ENCODE measurements around the gene TCN1. TPM values are rescaled to one million over a fixed set of nuclear protein-coding genes. Genes with fewer than 3 reads are reported as not detected.

TCN1 gene
- total and polyA plus RNA-seq, 9 of the 15 experiments (the other 6 are each of a cell fraction or from before 2014, with no cell fraction given), result 0.63 to 25.9 (median 8.0) TPM

DNA sequence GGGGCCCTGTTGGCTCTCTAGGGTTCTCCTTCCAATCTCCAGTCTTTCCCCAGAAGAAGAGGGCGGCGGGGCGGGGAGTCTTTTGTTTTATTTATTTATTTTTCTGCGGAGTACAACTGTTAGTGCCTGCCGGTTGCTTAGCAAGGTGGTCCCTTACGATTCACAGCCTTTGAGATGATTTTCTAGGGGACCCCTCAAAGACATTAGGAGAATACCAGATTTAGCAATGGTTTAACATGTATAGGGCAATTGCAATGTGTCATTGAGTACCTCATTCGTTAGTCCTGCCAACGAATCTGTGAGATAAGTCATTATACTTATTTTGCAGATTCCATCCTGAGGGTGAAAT, 55.4 kb downstream of the TCN1 start:
- in situ Hi-C loops (cut with MboI), result no loop called here
- BruUV-seq (replicated peaks), result no TSS peak
- 3% methylated on average over 8 of the region's 8 CpGs for WGBS (ENCODE audit: insufficient coverage, low coverage, missing lambda C conversion rate)
- no peak for ATAC-seq
- Histone ChIP-seq H3K79me2 (ENCODE audit: control insufficient read depth, insufficient read depth, low read length) (peaks cover 37% of the 10 kb centered on the region), H4K20me1 (replicated peaks; ENCODE audit: control insufficient read depth, insufficient read depth, low read length) (no peaks in the 10 kb centered on the region), H3K4me1 (replicated peaks in 1 of 2; ENCODE audit: control insufficient read depth in 2 of 2, insufficient read depth in 2 of 2, low read length in 2 of 2) (peaks cover 7 to 15% of the 10 kb centered on the region in 2 experiments; a peak in 4 of 5 replicates), H3K9me1 (ENCODE audit: control insufficient read depth, insufficient read depth, low read length) (no peaks in the 10 kb centered on the region), H3K9me3 (replicated peaks; ENCODE audit: control insufficient read depth, insufficient read depth, low read depth, low read length) (no peaks in the 10 kb centered on the region), H3K4me3 (peak overlapping the region; percentile 98), H3K27ac (ENCODE audit: extremely low read depth, low read depth, low read length) (peak overlapping the region; percentile 94), H3K4me2 (ENCODE audit: insufficient read depth, low read length) (peak overlapping the region; percentile 92), H3K9ac (ENCODE audit: insufficient read depth in 1 of 2, low read depth in 2 of 2, low read length in 2 of 2) (peak overlapping the region; percentile 97 to 100; a peak in 3 of 4 replicates), H2AFZ (ENCODE audit: low read depth, low read length) (peak overlapping the region; percentile 96), H3K36me3 (ENCODE audit: control insufficient read depth, insufficient read depth, low read length) (peaks cover 34% of the 10 kb centered on the region), H3K27me3 (ENCODE audit: control insufficient read depth in 2 of 2, insufficient read depth in 2 of 2, low read length in 2 of 2) (no peaks in the 10 kb centered on the region)
- ChIA-PET CTCF (ENCODE audit: low intra/inter-chr PET ratio) (interaction anchor here (0.6 to 1.2 kb wide), 2 partner anchors 57 to 307 kb away, joined by 3 to 6 read pairs; no protein-coding TSS in a partner anchor), POLR2A (interaction anchor here (0.8 to 2.0 kb wide), 2 partner anchors 10 to 56 kb away, joined by 3 to 12 read pairs; partner anchors contain the start of gene STX3)
- DNase-seq (ENCODE audit: extremely low read depth in 1 of 4, low spot score in 3 of 4), result no peak
- no peak for FAIRE-seq
- intact Hi-C loops (cut with micrococcal nuclease), result loop anchor here (5.0 to 10.0 kb wide), 2 partner anchors 381 to 524 kb away; no protein-coding TSS in a partner anchor
- TF ChIP-seq POLR2AphosphoS2 (IDR thresholded peaks at IDR 0.05; ENCODE audit: low read length) (no peak), NFRKB (IDR thresholded peaks at IDR 0.05; ENCODE audit: low read depth) (0 out of 2 replicates have a peak, but pooled peaks have one; percentile 16), TAF9B (IDR thresholded peaks at IDR 0.05; ENCODE audit: partially characterized antibody) (no peak), ZNF551 (CRISPR knock-in tag; IDR thresholded peaks at IDR 0.05) (no peak), POLR3A (IDR thresholded peaks at IDR 0.05; ENCODE audit: borderline replicate concordance, extremely low read depth, insufficient read depth, insufficient read length) (no peak), ZNF282 (CRISPR knock-in tag; IDR thresholded peaks at IDR 0.05) (no peak), MED1 (CRISPR knock-in tag; IDR thresholded peaks at IDR 0.05; ENCODE audit: borderline replicate concordance) (no peak), ETV1 (tag; conservative IDR thresholded peaks at IDR 0.05; ENCODE audit: low read depth) (no peak), NCOA2 (IDR thresholded peaks at IDR 0.05; ENCODE audit: partially characterized antibody in 2 of 2) (peak in 1 of 2 experiments; percentile 68), ZNF507 (tag; conservative IDR thresholded peaks at IDR 0.05) (no peak), TOE1 (IDR thresholded peaks at IDR 0.05; ENCODE audit: borderline replicate concordance) (no peak), TOE1 (CRISPR knock-in tag; IDR thresholded peaks at IDR 0.05; ENCODE audit: borderline replicate concordance, low read depth) (no peak), ZNF175 (CRISPR knock-in tag; IDR thresholded peaks at IDR 0.05; ENCODE audit: low read depth) (0 out of 2 replicates have a peak, but pooled peaks have one; percentile 16), ZNF212 (CRISPR knock-in tag; IDR thresholded peaks at IDR 0.05) (no peak), NFATC3 (IDR thresholded peaks at IDR 0.05) (0 out of 2 replicates have a peak, but pooled peaks have one; percentile 13)
- TF ChIP-seq, protein P1, sequence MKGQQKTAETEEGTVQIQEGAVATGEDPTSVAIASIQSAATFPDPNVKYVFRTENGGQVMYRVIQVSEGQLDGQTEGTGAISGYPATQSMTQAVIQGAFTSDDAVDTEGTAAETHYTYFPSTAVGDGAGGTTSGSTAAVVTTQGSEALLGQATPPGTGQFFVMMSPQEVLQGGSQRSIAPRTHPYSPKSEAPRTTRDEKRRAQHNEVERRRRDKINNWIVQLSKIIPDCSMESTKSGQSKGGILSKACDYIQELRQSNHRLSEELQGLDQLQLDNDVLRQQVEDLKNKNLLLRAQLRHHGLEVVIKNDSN (CRISPR knock-in tag; IDR thresholded peaks at IDR 0.05), result no peak
- TF ChIP-seq, protein P2, sequence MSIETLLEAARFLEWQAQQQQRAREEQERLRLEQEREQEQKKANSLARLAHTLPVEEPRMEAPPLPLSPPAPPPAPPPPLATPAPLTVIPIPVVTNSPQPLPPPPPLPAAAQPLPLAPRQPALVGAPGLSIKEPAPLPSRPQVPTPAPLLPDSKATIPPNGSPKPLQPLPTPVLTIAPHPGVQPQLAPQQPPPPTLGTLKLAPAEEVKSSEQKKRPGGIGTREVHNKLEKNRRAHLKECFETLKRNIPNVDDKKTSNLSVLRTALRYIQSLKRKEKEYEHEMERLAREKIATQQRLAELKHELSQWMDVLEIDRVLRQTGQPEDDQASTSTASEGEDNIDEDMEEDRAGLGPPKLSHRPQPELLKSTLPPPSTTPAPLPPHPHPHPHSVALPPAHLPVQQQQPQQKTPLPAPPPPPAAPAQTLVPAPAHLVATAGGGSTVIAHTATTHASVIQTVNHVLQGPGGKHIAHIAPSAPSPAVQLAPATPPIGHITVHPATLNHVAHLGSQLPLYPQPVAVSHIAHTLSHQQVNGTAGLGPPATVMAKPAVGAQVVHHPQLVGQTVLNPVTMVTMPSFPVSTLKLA (conservative IDR thresholded peaks at IDR 0.05), result no peak
- TF ChIP-seq, protein P3, sequence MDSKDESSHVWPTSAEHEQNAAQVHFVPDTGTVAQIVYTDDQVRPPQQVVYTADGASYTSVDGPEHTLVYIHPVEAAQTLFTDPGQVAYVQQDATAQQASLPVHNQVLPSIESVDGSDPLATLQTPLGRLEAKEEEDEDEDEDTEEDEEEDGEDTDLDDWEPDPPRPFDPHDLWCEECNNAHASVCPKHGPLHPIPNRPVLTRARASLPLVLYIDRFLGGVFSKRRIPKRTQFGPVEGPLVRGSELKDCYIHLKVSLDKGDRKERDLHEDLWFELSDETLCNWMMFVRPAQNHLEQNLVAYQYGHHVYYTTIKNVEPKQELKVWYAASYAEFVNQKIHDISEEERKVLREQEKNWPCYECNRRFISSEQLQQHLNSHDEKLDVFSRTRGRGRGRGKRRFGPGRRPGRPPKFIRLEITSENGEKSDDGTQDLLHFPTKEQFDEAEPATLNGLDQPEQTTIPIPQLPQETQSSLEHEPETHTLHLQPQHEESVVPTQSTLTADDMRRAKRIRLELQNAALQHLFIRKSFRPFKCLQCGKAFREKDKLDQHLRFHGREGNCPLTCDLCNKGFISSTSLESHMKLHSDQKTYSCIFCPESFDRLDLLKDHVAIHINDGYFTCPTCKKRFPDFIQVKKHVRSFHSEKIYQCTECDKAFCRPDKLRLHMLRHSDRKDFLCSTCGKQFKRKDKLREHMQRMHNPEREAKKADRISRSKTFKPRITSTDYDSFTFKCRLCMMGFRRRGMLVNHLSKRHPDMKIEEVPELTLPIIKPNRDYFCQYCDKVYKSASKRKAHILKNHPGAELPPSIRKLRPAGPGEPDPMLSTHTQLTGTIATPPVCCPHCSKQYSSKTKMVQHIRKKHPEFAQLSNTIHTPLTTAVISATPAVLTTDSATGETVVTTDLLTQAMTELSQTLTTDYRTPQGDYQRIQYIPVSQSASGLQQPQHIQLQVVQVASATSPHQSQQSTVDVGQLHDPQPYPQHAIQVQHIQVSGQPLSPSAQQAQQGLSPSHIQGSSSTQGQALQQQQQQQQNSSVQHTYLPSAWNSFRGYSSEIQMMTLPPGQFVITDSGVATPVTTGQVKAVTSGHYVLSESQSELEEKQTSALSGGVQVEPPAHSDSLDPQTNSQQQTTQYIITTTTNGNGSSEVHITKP (IDR thresholded peaks at IDR 0.05; ENCODE audit: partially characterized antibody), result no peak

Measured in K562 (cell line).